HepG2 (cell line): ENCODE data around the gene EPN2. TPM values are rescaled to one million over a fixed set of nuclear protein-coding genes. Genes with fewer than 3 reads are reported as not detected.

ENCODE experiments used
- ATAC-seq: fragments of 200-7000 bp; cut with Tn5 transposase; 3 replicates; pipeline ENCODE4 v1.9.1; 2020; ENCODE audit warnings: mild to moderate bottlenecking, moderate library complexity
- BruUV-seq: library from RNA; stranded (reverse); fragments of 400-500 nt; replicated peaks from 2 replicates; lab custom pipeline; 2021; lab: Mats Ljungman, UMichigan
- CTCF ChIA-PET: fragments of 300-600 bp; formaldehyde crosslinking; extraction: SDS; loops from one replicate; lab custom pipeline; 2021; ENCODE audit warnings: low total read pairs, inconsistent platforms, low intra/inter-chr PET ratio; lab: Yijun Ruan, JAX
- POLR2A ChIA-PET: fragments of 350-600 bp; sonication (Branson Sonifier 250); formaldehyde crosslinking; loops from one replicate; lab custom pipeline; 2020; ENCODE audit warnings: antibody characterized with exemption, inconsistent platforms; lab: Yijun Ruan, JAX
- DNase-seq: peaks from one replicate; pipeline ENCODE4 v3.0.0-alpha.2; 2015; ENCODE audit warnings: low spot score
- FAIRE-seq: peaks from 3 replicates; lab custom pipeline; 2011; peaks lifted over from hg19 to GRCh38; lab: Jason Lieb, UNC
- H2AFZ ChIP-seq: one replicate; pipeline ENCODE4 v1.6.1; 2011; ENCODE audit warnings: low read length, inconsistent platforms
- H3K27ac ChIP-seq: fragments of 300-600 bp; 3 replicates; pipeline ENCODE4 v1.8.0; 2011; ENCODE audit warnings: mixed run types, mild to moderate bottlenecking, mixed read lengths, low read length, inconsistent platforms; ENCODE audit not compliant: insufficient read depth; ENCODE audit errors: extremely low read length
- H3K27me3 ChIP-seq, 2 experiments: fragments of 200-600 bp in 1 of 2; 2 replicates in 1 of 2; 3 replicates in 1 of 2; pipeline versions ENCODE4 v1.6.0 to v1.8.0; 2011; ENCODE audit warnings: low read length in 2 of 2, mild to moderate bottlenecking in 2 of 2, moderate library complexity in 2 of 2, inconsistent platforms in 1 of 2; ENCODE audit not compliant: insufficient read depth in 2 of 2, control insufficient read depth in 1 of 2
- H3K36me3 ChIP-seq, 2 experiments: fragments of 200-600 bp in 1 of 2; replicated peaks in 1 of 2; 2 replicates in 1 of 2; 3 replicates in 1 of 2; pipeline versions ENCODE4 v1.5.1 to v1.8.0; 2011; ENCODE audit warnings: low read length in 2 of 2, inconsistent platforms in 1 of 2; ENCODE audit not compliant: insufficient read depth in 2 of 2, control insufficient read depth in 1 of 2
- H3K4me1 ChIP-seq: 2 replicates; pipeline ENCODE4 v1.5.1; 2012; ENCODE audit warnings: low read length, inconsistent platforms; ENCODE audit not compliant: insufficient read depth
- H3K4me2 ChIP-seq: 2 replicates; pipeline ENCODE4 v1.6.0; 2011; ENCODE audit warnings: low read depth, low read length, inconsistent platforms
- H3K4me3 ChIP-seq, 3 experiments: fragments of 200-600 bp in 1 of 3; sonication (generic), shearing (Covaris generic) in 1 of 3; replicated peaks in 1 of 3; 2 replicates each; pipeline ENCODE4 v1.5.1; 2011 to 2016; ENCODE audit warnings: low read length in 3 of 3, inconsistent platforms in 2 of 3, low read depth in 2 of 3, mild to moderate bottlenecking in 2 of 3, control low read depth in 1 of 3, mixed read lengths in 1 of 3; ENCODE audit not compliant: insufficient read depth in 1 of 3
- H3K79me2 ChIP-seq: one replicate; pipeline ENCODE4 v1.6.1; 2011; ENCODE audit warnings: low read length, inconsistent platforms; ENCODE audit not compliant: insufficient read depth
- H3K9ac ChIP-seq: 2 replicates; pipeline ENCODE4 v1.6.0; 2011; ENCODE audit warnings: mild to moderate bottlenecking, low read depth, low read length, inconsistent platforms; ENCODE audit not compliant: insufficient read depth
- H3K9me3 ChIP-seq: 2 replicates; pipeline ENCODE4 v1.5.1; 2012; ENCODE audit warnings: mild to moderate bottlenecking, low read length
- H4K20me1 ChIP-seq: 2 replicates; pipeline ENCODE4 v1.6.0; 2011; ENCODE audit warnings: inconsistent platforms, mild to moderate bottlenecking, low read length, moderate library complexity; ENCODE audit not compliant: insufficient read depth
- BRD4 ChIP-seq: sonication (generic); formaldehyde crosslinking; IDR thresholded peaks from 2 replicates; pipeline ENCODE4 v1.4.0; 2020; ENCODE audit warnings: missing genetic modification reagents
- FOXK2 ChIP-seq: fragments of 450-650 bp; IDR thresholded peaks from 2 replicates; pipeline ENCODE4 v1.6.1; 2016
- GLMP ChIP-seq: sonication (generic); formaldehyde crosslinking; IDR thresholded peaks from 2 replicates; pipeline ENCODE4 v1.9.0; 2021; ENCODE audit warnings: missing genetic modification reagents, mild to moderate bottlenecking, borderline replicate concordance
- MAZ ChIP-seq, 2 experiments: sonication (generic) in 1 of 2; formaldehyde crosslinking in 1 of 2; IDR thresholded peaks; 2 replicates each; pipeline versions ENCODE4 v1.5.0 to v1.6.1; 2012 to 2020; ENCODE audit warnings: low read depth in 2 of 2, mild to moderate bottlenecking in 2 of 2, borderline replicate concordance in 1 of 2, improper control_type of control experiment in 1 of 2, low read length in 1 of 2, missing genetic modification reagents in 1 of 2, moderate library complexity in 1 of 2
- ONECUT2 ChIP-seq: sonication (generic); formaldehyde crosslinking; IDR thresholded peaks from 2 replicates; pipeline ENCODE4 v1.4.0; 2020; ENCODE audit warnings: missing genetic modification reagents
- SNAPC5 ChIP-seq: sonication (generic); formaldehyde crosslinking; IDR thresholded peaks from 2 replicates; pipeline ENCODE4 v1.8.1; 2023; ENCODE audit warnings: mild to moderate bottlenecking, missing genetic modification reagents, borderline replicate concordance
- TOPORS ChIP-seq: sonication (generic); formaldehyde crosslinking; IDR thresholded peaks from 2 replicates; pipeline ENCODE4 v1.8.0; 2023; ENCODE audit warnings: mild to moderate bottlenecking, missing genetic modification reagents
- U2AF1 ChIP-seq: fragments of 200-400 bp; formaldehyde crosslinking; optimal IDR thresholded peaks from 2 replicates; pipeline ENCODE3; 2017; ENCODE audit warnings: mild to moderate bottlenecking, low read depth, low read length
- ZNF12 ChIP-seq: sonication (generic); formaldehyde crosslinking; IDR thresholded peaks from 2 replicates; pipeline ENCODE4 v1.5.0; 2020; ENCODE audit warnings: missing genetic modification reagents
- ZNF180 ChIP-seq: sonication (generic); formaldehyde crosslinking; IDR thresholded peaks from 2 replicates; pipeline ENCODE4 v1.4.0; 2020; ENCODE audit warnings: low read depth, missing genetic modification reagents, borderline replicate concordance
- ZNF232 ChIP-seq: sonication (generic); formaldehyde crosslinking; IDR thresholded peaks from 2 replicates; pipeline ENCODE4 v1.4.0; 2020; ENCODE audit warnings: missing genetic modification reagents, borderline replicate concordance
- ZNF281 ChIP-seq: sonication (generic); formaldehyde crosslinking; IDR thresholded peaks from 2 replicates; pipeline ENCODE4 v1.4.0; 2020; ENCODE audit warnings: missing genetic modification reagents, borderline replicate concordance
- ZNF737 ChIP-seq: sonication (generic); formaldehyde crosslinking; IDR thresholded peaks from 2 replicates; pipeline ENCODE4 v1.5.0; 2020; ENCODE audit warnings: missing genetic modification reagents, mild to moderate bottlenecking, borderline replicate concordance
- WGBS: methylation state at CpG from one replicate; pipeline ENCODE4 v1.1.6; 2017; ENCODE audit warnings: low lambda C conversion rate; 5-methylcytosine and 5-hydroxymethylcytosine counted together
- in situ Hi-C: cut with HindIII; loops from 2 replicates; pipeline ENCODE4 v1.10.0; 2017; ENCODE audit warnings: low pct_unique_long_range_greater_than_20kb; ENCODE audit not compliant: extremely low pct_ligation_motif_present
- intact Hi-C: fragments of 100-400 bp; cut with micrococcal nuclease; formaldehyde crosslinking; loops from one replicate; pipeline ENCODE4 v1.10.0; 2022; ENCODE audit not compliant: unreplicated experiment
- polyA plus RNA-seq, 8 experiments: library from polyadenylated mRNA; depleted of rRNA in 3 of 8; stranded (reverse) in 7 of 8; unstranded in 1 of 8; fragments of >200 nt; fragmentation: Illumina TruSeq in 4 of 8; extraction: Trizol in 4 of 8; gene quantifications; 2 replicates each; pipeline versions ENCODE4 v1.2.1 to v1.2.3, GENCODE V29; 2011 to 2016; ENCODE audit warnings: low read depth in 4 of 8, missing spikeins in 1 of 8, mixed read lengths in 1 of 8; ENCODE audit not compliant: insufficient read depth in 1 of 8
- total RNA-seq, 5 experiments: library from RNA; depleted of rRNA; stranded (reverse); fragments of >200 nt; fragmentation: Illumina TruSeq; extraction: Trizol; gene quantifications; 2 replicates each; pipeline ENCODE4 v1.2.3, GENCODE V29; 2016; ENCODE audit warnings: low read depth in 1 of 5

Gene EPN2
- total and polyA plus RNA-seq, 2 of the 13 experiments (the other 11 are each of a cell fraction or from before 2014, with no cell fraction given), result 7.8 to 19.2 TPM

- no peaks in the 10 kb centered on the region for H3K27me3 ChIP-seq
- H3K36me3 ChIP-seq, result no peaks in the 10 kb centered on the region; a peak in 1 of 5 replicates
- ATAC-seq (no peak), FAIRE-seq (no peak), DNase-seq (no peak)
- TF ChIP-seq GLMP, result no peak
- no peak for TF ChIP-seq ZNF12
- TF ChIP-seq ZNF180 (CRISPR knock-in tag), result no peak
- no peak for TF ChIP-seq MAZ (IDR thresholded peaks at IDR 0.05; ENCODE audit: borderline replicate concordance, low read depth, low read length)
- TF ChIP-seq MAZ (CRISPR knock-in tag; IDR thresholded peaks at IDR 0.05; ENCODE audit: low read depth), result no peak
- TF ChIP-seq ZNF281 (CRISPR knock-in tag), result no peak
- no peak for TF ChIP-seq SNAPC5
- TF ChIP-seq ONECUT2, result no peak
- TF ChIP-seq ZNF737, result no peak
- TF ChIP-seq FOXK2, result no peak
- TF ChIP-seq U2AF1, result no peak
- TF ChIP-seq ZNF232 (CRISPR knock-in tag), result no peak
- no peak for TF ChIP-seq BRD4 (CRISPR knock-in tag)
- no peak for TF ChIP-seq TOPORS (CRISPR knock-in tag)
- CTCF ChIA-PET, result no interaction called here
- BruUV-seq, result no TSS peak
- intact Hi-C loops (no loop called here), in situ Hi-C loops (no loop called here)
- whole genome bisulfite sequencing, result 98% methylated on average over 8 of the region's 8 CpGs
- no peaks in the 10 kb centered on the region for H3K4me1 ChIP-seq
- no peak overlapping the region for H3K4me3 ChIP-seq
- H3K79me2 ChIP-seq, result no peaks in the 10 kb centered on the region
- no peaks in the 10 kb centered on the region for H3K9me3 ChIP-seq
- H3K4me2 ChIP-seq, result no peak overlapping the region
- POLR2A ChIA-PET, result interaction anchor here (0.7 kb wide), 1 partner anchor 10 kb away, joined by 3 read pairs; no protein-coding TSS in a partner anchor
- no peak overlapping the region for H2AFZ ChIP-seq
- H3K9ac ChIP-seq, result no peak overlapping the region
- no peak overlapping the region for H3K27ac ChIP-seq
- H4K20me1 ChIP-seq, result 0 out of 2 replicates have a peak, but pooled peaks cover 2% of the 10 kb centered on the region
Measured at GRCh38 chr17:19295473-19296135, 58.4 kb downstream of the EPN2 start.
